SH-SY5Y (cell line): ENCODE results near the gene MTA1.

Source experiments
- GATA2 ChIP-seq: IDR thresholded peaks from 2 replicates; pipeline ENCODE4 v1.6.1; 2011; ENCODE audit warnings: mild to moderate bottlenecking, low read depth, low read length
- GATA3 ChIP-seq: IDR thresholded peaks from 2 replicates; pipeline ENCODE4 v1.6.1; 2011; ENCODE audit warnings: low read depth, mild to moderate bottlenecking, low read length, moderate library complexity

Gene MTA1

DNA sequence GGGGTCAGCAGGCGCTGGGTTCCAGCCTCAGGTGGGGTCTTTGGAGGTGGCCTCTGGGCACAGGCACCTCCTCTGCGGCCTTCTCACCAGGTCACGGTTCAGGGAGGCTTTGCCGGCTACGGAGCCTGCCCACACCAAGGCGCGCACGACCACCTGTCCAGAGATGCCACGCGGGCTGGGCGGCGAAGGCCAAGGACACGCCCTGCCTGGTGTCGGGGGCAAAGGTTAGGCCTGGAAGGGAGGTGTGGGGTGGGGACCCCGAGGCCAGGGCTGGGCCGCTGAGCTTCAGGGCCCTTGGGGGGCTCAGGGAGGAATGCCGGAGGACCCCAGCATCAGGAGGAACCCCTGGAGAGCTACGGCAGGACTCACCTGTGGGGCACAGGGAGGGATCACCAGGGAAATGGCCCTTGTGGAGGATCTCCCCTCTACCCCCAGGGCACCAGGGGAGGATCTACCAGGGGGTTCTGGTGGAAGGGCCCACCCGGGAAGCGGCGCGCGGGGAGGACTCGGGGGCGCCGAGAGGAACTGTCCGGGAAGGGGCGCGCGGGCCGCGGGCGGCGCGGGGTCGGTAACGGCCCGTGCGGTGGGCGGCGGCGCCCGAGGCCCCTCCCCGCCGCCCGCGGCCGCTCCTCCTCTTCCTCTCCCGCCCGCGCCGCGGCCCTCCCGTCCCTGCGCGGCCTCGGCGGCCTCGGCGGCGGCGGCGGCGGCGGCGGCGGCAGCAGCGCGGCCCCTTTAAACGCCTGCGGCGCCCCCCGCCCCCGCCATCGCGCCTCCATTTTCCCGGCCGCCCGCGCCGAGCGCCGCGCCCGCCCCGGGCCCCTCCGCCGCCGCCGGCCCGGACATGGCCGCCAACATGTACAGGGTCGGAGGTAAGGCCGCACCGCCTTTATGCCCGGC, at the start of gene MTA1:
MTA1 (plus strand) TSS at position 633 of the 897 bp plus-strand sequence; CDS start at position 842, 209 bp downstream.
- TF ChIP-seq GATA3 (no peak), GATA2 (no peak)

DNA sequence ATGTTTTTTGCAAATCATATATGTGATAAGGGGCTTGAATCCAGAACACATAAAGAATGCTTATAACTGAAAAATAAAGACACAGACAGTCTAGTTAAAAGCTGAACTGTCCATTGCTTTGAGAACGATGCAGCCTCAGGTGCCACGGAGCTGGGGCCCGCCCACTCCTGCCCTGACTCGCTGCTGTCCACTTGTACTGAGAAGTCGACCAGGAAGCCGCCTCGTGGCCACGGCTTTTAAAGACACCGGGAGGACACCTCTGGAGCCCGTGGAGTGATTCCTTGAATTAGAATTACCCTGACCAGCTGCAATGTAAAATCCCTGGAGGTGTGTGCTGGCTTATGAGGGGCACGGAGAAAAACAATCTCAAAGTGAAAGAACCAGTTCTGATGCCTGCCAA, 45.2 kb upstream of the MTA1 start:
- TF ChIP-seq GATA2 = no peak
- TF ChIP-seq GATA3 = no peak

DNA sequence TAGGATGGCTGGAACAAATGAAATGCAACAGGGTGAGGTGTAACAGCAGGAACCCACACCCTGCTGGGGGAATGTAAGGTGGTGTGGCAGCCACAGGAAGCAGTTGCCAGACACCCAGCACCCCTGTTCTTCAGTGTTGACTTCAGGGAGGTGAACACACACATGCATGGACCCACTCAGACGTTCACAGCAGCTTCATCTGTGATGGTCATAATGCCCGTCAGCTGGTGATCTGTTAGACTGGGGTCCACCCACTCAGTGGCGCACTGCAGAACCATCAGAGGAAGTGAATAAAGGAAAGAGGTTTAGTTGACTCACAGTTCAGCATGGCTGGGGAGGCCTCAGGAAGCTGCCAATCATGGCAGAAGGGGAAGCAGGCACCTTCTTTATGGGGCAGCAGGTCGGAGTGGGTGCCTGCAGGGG, 44.0 kb upstream of the MTA1 start:
- TF ChIP-seq GATA2 (no peak), GATA3 (no peak)

DNA sequence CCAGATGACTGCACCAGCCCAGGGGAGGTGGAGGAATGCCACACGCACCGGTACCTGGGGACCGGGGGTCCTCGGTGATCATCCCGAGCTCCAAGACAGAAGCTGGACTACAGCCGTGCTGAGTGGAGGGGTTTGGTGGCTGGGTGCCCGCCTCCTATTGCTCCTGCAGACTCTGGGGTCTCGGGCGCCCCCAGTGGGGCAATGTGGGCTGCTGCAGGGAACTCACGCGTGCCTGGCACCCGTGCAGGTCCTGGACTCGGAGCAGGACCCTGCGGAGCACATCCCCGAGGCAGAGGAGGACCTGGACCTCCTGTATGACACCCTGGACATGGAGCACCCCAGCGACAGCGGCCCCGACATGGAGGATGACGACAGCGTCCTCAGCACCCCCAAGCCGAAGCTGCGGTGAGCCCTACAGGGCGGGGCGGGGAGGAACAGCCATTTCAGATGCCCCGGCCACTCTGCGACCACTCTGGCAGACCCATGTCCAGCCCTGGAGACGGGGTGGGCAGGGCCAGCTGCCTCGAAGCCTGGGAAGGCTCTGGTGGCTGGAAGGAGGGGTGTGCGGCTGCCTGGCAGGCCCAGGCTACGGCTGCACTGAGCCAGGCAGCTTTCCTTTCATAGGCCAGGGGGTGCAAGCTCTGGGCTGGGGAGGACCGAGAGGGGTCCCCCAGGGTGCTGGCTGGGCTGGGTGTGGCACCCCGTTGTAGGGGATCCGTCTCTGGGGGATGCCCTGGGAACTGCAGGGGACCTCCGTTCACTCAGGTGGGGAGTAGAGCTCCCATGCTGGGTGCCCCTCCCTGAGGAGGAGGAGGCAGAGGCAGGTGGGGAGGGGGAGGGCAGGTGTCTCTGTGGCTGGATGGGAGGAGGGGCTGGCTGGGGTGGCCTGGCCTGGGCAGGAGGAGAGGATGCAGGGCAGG, 42.8 kb upstream of the MTA1 start:
- TF ChIP-seq GATA2 = no peak
- no peak for TF ChIP-seq GATA3

DNA sequence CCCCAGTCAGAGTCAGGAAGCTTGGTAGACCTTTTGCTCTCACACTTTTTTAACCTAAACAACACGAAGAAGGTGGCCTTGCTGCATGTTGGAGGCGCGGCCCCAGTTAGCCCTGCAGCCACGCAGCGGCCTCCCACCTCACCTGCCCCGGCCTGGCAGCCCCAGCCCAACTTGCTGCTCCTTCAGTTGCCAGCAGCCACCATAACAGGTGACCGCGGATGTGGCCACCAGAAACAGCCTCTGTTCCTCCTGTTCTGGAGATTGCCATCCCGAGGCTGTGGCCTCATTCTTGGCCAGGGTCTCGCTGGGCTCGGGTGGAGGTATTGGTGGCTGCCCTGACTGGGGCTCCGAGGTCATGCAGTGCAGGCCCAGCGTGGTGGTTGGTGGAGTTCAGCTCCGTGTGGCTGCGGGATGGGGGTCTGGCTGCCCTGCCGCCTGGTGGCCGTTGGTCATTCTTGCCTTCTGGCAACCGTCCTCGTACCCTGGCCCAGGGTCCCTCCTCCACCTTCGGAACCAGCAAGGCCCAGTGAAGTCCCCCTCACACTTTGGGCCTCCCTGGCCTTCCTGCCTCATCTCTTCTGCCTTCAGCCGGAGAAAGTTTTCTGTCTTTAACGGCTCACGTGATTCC, 42.0 kb upstream of the MTA1 start:
- TF ChIP-seq GATA3 (no peak), GATA2 (no peak)

DNA sequence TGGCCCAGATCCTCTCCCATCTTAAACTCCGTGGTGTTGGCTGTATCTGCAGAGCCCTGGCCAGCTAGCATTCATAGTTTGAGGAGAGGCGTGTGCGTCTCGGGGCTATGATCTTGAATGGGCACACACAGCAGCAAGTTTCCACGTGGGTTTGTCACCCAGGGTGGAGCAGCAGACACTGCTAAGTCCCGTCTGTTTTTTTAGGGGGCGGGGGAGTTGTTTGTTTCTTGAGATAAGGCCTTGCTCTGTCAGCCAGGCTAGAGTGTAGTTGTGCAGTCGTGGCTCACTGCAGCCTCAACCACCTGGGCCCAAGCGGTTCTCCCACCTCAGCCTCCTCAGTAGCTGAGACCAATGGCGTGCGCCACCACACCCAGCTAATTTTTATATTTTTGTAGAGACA, 41.4 kb upstream of the MTA1 start:
- no peak for TF ChIP-seq GATA3
- no peak for TF ChIP-seq GATA2

DNA sequence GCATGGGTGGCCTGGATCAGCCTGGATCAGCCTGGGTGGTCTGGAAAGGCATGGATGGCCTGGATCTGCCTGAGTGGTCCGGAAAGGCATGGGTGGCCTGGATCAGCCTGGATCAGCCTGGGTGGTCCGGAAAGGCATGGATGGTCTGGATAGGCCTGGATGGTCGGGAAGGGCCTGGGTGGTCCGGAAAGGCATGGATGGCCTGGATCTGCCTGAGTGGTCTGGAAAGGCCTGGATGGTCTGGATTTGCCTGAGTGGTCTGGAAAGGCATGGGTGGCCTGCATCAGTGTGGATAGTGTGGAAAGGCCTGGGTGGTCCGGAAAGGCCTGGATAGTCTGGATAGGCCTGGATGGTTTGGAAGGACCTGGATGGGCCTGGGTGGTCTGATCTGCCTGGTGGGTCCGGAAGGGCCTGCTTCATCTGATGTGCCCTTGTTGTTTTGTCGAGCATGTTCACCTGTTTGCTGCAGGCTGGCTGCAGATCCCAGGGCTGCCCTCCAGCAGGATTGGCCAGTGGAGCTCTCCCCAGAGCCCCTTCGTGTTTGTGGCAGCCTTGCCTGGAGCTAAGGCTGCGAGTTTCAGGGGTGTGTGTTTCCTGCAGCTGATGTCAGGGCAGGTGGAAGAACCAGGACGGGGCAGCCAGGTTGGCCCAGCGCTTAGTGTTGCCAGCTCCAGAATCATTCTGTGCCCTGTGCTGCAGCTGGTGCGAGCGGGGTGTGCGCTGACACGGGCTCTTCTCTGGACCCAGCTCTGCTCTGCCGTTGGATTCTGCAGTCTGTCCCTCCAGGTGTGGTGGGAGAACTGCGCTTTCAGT, 40.5 kb upstream of the MTA1 start:
- TF ChIP-seq GATA2 (no peak), GATA3 (no peak)

DNA sequence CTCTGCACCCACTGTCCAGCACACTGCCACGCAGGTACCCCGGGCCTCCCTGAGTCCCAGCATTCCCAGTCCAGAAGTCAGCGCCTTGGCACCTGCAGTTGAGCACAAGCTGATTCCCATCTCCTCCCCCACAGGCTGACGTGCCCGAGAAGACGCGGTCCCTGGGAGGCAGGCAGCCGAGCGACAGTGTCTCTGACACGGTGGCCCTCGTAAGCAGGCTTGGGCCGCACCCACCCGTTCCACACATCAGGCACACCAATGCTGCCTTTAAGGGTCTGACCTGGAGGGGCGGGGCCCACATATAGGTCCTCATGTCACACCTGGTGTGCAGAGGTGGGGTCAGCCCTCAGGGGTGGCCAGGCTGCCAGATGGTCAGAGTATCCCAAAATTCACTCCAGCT, 39.7 kb upstream of the MTA1 start:
- no peak for TF ChIP-seq GATA3
- no peak for TF ChIP-seq GATA2

DNA sequence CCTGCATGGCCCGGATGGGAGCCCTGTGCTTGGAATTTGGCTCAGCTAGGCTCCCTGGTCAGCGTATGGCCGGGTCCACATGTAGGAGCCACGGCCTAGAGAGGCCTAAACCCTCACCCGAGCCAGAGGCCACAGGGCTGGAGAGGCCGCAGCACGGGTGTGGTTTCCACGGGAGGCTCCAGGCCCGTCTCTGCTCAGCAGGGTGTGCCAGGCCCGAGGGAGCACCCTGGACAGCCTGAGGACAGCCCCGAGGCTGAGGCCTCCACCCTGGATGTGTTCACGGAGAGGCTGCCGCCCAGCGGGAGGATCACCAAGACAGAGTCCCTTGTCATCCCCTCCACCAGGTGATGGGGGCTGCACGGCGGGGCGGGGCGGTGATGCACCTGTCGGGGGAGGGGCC, 38.9 kb upstream of the MTA1 start:
- TF ChIP-seq GATA3 = no peak
- no peak for TF ChIP-seq GATA2

DNA sequence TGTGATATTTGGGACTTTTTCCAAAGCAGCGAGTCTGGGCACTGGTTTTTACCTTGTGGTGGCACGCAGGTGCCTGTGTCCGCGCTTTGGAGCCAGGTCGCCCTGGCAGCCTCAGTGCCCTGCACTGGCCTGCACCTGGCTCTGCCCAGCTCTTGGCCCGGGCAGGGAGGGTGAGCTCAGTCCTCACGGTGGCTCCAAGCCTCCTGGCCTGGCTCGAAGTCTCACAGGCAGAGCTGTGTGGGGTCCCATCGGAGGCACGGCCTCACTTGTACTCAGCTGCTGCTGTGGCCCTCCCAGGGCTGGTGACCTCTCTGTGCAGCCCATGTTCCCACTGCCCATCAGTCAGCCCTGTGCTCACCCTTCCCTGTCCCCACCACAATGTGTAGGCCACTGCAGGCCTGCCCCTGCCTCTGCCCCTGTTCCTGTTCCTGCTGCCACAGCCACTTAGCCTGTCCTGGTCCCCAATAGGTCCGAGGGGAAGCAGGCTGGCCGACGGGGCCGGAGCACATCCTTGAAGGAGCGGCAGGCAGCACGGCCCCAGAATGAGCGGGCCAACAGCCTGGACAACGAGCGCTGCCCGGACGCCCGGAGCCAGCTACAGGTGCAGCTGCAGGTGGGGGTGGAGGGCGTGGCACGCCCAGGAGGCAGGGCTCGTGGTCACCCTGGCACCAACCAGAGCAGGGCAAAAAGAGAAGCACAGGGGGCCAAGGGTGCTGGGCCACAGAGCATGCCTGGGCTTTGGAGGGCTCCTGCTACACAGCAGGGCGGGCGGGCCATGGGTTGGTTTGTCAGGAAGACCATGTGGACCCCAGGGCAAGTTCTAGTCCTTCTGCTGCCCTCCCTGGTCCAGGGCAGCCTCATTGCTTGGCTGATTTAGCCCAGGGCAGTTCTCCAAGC, 37.9 kb upstream of the MTA1 start:
- no peak for TF ChIP-seq GATA2
- TF ChIP-seq GATA3 = no peak

DNA sequence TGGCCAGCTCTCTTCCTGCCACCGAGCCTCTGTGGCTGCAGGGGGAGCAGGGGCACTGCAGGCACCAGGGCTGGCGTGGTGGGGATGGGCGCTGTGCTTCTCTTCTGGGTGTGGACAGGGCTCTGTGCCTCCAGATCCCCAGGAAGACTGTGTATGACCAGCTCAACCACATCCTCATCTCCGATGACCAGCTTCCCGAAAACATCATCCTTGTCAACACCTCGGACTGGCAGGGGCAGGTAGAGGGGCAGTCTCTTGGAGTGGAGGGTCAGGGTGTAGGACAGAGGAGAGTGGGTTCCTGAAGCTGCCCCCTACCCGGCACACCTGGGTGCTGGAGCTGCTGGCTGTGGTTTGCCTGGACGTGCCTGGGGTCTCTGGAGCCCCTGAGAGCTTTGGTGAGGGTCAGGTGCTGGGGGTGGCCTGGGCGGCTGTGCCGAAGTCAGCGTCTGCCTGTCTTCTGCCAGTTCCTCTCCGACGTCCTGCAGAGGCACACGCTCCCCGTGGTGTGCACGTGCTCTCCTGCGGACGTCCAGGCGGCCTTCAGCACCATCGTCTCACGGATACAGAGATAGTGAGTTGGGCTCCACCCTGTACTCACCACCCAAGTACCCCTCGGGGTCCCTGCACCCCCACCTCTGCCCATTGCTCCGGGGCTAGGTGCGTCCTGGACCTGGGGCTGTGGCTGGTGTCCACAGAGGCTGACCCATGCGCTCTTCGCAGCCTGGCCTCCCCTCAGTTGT, 37.1 kb upstream of the MTA1 start:
- TF ChIP-seq GATA2 (no peak), GATA3 (no peak)
